Body of pancreas (tissue), 4 donors: Measurements from ENCODE around the gene AFP. TPM values are rescaled to one million over a fixed set of nuclear protein-coding genes. Genes with fewer than 3 reads are reported as not detected.

Source experiments
- ATAC-seq: fragments of 150-250 bp; one replicate; pipeline ENCODE4 v1.9.1; 2016
- DNase-seq, 4 donors: peaks; one replicate each; pipeline ENCODE4 v3.0.0-alpha.2; 2019
- H3K27ac ChIP-seq, 4 donors: fragments of 200-600 bp; sonication (generic); 1 replicate in 3 of 4; 2 replicates in 1 of 4; pipeline versions ENCODE4 v1.5.1 to v1.6.1; 2016 to 2019; ENCODE audit warnings: mild to moderate bottlenecking in 1 of 4, mixed read lengths in 1 of 4, moderate library complexity in 1 of 4
- H3K27me3 ChIP-seq, 2 donors: fragments of 200-600 bp; sonication (generic); one replicate each; pipeline ENCODE4 v1.6.0; 2016; ENCODE audit warnings: mild to moderate bottlenecking in 1 of 2
- H3K36me3 ChIP-seq, 2 donors: fragments of 200-600 bp; sonication (generic); replicated peaks in 1 of 2; 2 replicates each; pipeline ENCODE4 v1.5.1; 2016; ENCODE audit warnings: low read depth in 2 of 2; ENCODE audit not compliant: insufficient read depth in 1 of 2
- H3K4me1 ChIP-seq: fragments of 200-600 bp; sonication (generic); one replicate; pipeline ENCODE4 v1.6.0; 2016
- H3K4me3 ChIP-seq, 2 donors: fragments of 200-600 bp; sonication (generic); 1 replicate in 1 of 2; 2 replicates in 1 of 2; pipeline ENCODE4 v1.5.1; 2016 to 2019
- H3K9me3 ChIP-seq, 3 donors: fragments of 200-600 bp; sonication (generic); 1 replicate in 2 of 3; 2 replicates in 1 of 3; pipeline ENCODE4 v1.5.1; 2016
- POLR2A ChIP-seq, 3 donors: fragments of 450-650 bp; IDR thresholded peaks; one replicate each; pipeline ENCODE4 v1.6.1; 2016; ENCODE audit warnings: antibody characterized with exemption in 3 of 3, mild to moderate bottlenecking in 2 of 3
- WGBS, 2 donors: methylation state at CpG; one replicate each; pipeline ENCODE4 v1.1.5; 2017; 5-methylcytosine and 5-hydroxymethylcytosine counted together
- intact Hi-C: fragments of 100-400 bp; cut with DNase I; formaldehyde crosslinking; loops from one replicate; pipeline ENCODE4 v1.15.1; 2023
- total RNA-seq, 2 donors: library from RNA; depleted of rRNA; stranded (reverse); fragments of >200 nt; gene quantifications; one replicate each; pipeline ENCODE4 v1.1.0, GENCODE V29; 2016
- TF ChIP-seq, protein P1 (sequence below), 7 experiments: fragments of 450-650 bp in 4 of 7; fragments of 200-600 bp in 3 of 7; sonication (generic) in 3 of 7; IDR thresholded peaks; one replicate each; pipeline ENCODE4 v1.5.1; 2016 to 2019; ENCODE audit warnings: antibody characterized with exemption in 7 of 7

Gene AFP
- total RNA-seq, 2 donors from 2014 or later, result not detected

- Histone ChIP-seq H3K4me3 (no peak overlapping the region), H3K4me1 (no peaks in the 10 kb centered on the region), H3K27me3 (no peaks in the 10 kb centered on the region), H3K27ac (no peak overlapping the region), H3K9me3 (no peaks in the 10 kb centered on the region), H3K36me3 (no peaks in the 10 kb centered on the region)
- TF ChIP-seq, protein P1, sequence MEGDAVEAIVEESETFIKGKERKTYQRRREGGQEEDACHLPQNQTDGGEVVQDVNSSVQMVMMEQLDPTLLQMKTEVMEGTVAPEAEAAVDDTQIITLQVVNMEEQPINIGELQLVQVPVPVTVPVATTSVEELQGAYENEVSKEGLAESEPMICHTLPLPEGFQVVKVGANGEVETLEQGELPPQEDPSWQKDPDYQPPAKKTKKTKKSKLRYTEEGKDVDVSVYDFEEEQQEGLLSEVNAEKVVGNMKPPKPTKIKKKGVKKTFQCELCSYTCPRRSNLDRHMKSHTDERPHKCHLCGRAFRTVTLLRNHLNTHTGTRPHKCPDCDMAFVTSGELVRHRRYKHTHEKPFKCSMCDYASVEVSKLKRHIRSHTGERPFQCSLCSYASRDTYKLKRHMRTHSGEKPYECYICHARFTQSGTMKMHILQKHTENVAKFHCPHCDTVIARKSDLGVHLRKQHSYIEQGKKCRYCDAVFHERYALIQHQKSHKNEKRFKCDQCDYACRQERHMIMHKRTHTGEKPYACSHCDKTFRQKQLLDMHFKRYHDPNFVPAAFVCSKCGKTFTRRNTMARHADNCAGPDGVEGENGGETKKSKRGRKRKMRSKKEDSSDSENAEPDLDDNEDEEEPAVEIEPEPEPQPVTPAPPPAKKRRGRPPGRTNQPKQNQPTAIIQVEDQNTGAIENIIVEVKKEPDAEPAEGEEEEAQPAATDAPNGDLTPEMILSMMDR (IDR thresholded peaks at IDR 0.05), result no peak
- no peak for TF ChIP-seq POLR2A (IDR thresholded peaks at IDR 0.05)
- intact Hi-C loops, result no loop called here
- DNase-seq, result no peak
- whole genome bisulfite sequencing, 2 donors, result 59 to 71% methylated on average over 3 of the region's 3 CpGs
- no peak for ATAC-seq
These were observed 9.4 kb upstream of the AFP start for GRCh38 chr4:73426666-73427065.

DNA sequence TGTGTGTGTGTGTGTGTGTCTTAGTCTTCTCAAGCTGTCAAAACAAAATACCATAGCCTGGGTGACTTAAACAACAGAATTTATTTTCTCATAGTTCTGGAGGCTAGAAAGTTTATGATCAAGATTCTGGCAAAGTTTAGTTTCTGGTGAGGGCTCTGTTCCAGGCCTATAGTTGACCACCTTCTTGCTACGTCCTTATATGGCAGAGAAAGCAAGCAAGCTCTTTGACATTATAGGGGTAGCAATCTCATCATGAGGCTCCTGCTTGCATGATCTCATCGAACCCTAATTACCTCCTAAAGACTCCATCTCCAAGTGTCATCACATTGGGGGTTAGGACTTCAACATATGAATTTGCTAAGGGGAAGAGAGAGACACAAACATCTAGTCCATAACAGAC, 6.9 kb upstream of the AFP start:
- intact Hi-C loops, result no loop called here
- Histone ChIP-seq H3K27me3 (no peaks in the 10 kb centered on the region), H3K9me3 (no peaks in the 10 kb centered on the region), H3K36me3 (no peaks in the 10 kb centered on the region), H3K27ac (no peak overlapping the region), H3K4me1 (peaks cover 15% of the 10 kb centered on the region), H3K4me3 (no peak overlapping the region)
- TF ChIP-seq, protein P1 (IDR thresholded peaks at IDR 0.05), result no peak
- no peak for TF ChIP-seq POLR2A (IDR thresholded peaks at IDR 0.05)
- no peak for ATAC-seq
- WGBS, 2 donors, result 77 to 83% methylated on average over 2 of the region's 2 CpGs
- DNase-seq, result no peak

DNA sequence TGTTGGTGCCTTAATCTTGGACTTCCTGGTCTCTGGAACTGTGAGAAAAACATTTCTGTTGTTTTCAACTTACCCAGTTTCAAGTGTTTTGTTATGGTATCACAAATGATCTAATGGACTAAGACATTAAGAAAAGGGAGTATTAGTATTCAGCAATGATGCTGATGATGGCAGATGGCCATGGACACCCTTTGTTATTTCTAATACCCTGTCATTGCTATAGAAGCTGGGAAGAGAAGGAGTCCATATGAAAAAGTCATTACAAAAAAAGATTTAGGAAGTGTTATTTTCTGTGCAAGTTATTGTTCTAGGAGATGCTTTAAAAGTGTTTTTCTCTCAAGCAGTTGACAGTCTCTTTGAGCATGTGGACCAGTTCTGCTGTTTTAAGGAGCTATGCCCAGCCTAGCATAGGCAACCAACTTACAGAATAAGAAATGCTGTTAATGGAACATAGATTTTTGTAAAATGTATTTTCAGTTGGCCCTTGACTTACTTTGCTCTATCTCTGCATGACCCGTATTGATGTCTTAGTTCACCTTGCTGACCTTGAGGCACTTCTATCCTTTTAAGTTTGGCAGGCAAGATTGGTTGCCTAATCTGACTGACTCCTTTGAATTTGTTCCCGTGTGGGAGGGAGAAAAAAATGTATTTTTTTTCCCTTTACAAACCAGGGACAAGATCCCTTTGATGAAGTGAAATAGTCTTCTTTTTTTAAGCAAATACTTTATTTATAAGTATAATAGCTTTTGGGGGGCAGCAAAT, 6.0 kb upstream of the AFP start:
- no peak for ATAC-seq
- no peaks in the 10 kb centered on the region for H3K36me3 ChIP-seq
- H3K9me3 ChIP-seq, result no peaks in the 10 kb centered on the region
- TF ChIP-seq, protein P1 (IDR thresholded peaks at IDR 0.05), result no peak
- no peak for TF ChIP-seq POLR2A (IDR thresholded peaks at IDR 0.05)
- peaks cover 15% of the 10 kb centered on the region for H3K4me1 ChIP-seq
- intact Hi-C loops, result loop anchor here (5.0 kb wide), 1 partner anchor 88 kb away; no protein-coding TSS in a partner anchor
- no peak for DNase-seq
- no peaks in the 10 kb centered on the region for H3K27me3 ChIP-seq
- no peak overlapping the region for H3K27ac ChIP-seq
- no peak overlapping the region for H3K4me3 ChIP-seq
- 18% methylated on average over 2 of the region's 2 CpGs for WGBS, 2 donors

GRCh38 chr4:73431813-73432168, 4.2 kb upstream of the AFP start:
- Histone ChIP-seq H3K4me1 (peaks cover 15% of the 10 kb centered on the region), H3K9me3 (no peaks in the 10 kb centered on the region), H3K27me3 (no peaks in the 10 kb centered on the region), H3K36me3 (no peaks in the 10 kb centered on the region), H3K27ac (no peak overlapping the region), H3K4me3 (no peak overlapping the region)
- ATAC-seq, result no peak
- no peak for DNase-seq
- TF ChIP-seq, protein P1 (IDR thresholded peaks at IDR 0.05), result no peak
- TF ChIP-seq POLR2A (IDR thresholded peaks at IDR 0.05), result no peak
- intact Hi-C loops, result loop anchor here (5.0 kb wide), 1 partner anchor 89 kb away; no protein-coding TSS in a partner anchor
- 45 to 52% methylated on average over 1 of the region's 1 CpG for WGBS, 2 donors
